K562 treated with DMSO at 1 percent for 12 hours (cell line): ENCODE results near the gene STRC. TPM values are rescaled to one million over a fixed set of nuclear protein-coding genes. Genes with fewer than 3 reads are reported as not detected.

Experiments
- total RNA-seq: library from RNA; unstranded; fragments of 300-600 nt; gene quantifications from 2 replicates; pipeline ENCODE4 v1.2.3, GENCODE V29; 2022; ENCODE audit not compliant: insufficient read depth

STRC gene
- not detected in 2 replicates for total RNA-seq

DNA sequence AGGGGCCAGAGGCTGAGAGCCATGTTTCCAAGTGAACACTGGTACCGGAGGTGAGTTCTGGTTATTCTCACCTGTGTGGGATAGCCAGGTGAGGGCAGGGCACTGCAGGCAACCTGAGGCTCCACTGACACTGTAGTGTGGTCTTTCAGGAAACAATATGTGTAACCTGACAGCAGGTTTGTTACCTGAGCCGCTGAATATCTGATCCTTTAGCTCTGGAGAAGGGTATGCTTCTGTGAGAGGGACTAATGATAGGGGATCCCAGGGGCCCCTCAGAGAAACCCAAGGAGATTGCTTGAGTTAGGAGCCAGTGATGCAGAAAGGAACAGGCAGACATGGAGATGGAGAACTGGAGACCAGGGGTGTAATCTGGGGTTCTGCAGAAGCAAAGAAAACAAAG is at the start of gene STRC:
Gene STRC, minus strand, starts transcription at position 101 of the 400 bp plus-strand sequence. Its CDS starts 78 bp downstream, at position 23.

DNA sequence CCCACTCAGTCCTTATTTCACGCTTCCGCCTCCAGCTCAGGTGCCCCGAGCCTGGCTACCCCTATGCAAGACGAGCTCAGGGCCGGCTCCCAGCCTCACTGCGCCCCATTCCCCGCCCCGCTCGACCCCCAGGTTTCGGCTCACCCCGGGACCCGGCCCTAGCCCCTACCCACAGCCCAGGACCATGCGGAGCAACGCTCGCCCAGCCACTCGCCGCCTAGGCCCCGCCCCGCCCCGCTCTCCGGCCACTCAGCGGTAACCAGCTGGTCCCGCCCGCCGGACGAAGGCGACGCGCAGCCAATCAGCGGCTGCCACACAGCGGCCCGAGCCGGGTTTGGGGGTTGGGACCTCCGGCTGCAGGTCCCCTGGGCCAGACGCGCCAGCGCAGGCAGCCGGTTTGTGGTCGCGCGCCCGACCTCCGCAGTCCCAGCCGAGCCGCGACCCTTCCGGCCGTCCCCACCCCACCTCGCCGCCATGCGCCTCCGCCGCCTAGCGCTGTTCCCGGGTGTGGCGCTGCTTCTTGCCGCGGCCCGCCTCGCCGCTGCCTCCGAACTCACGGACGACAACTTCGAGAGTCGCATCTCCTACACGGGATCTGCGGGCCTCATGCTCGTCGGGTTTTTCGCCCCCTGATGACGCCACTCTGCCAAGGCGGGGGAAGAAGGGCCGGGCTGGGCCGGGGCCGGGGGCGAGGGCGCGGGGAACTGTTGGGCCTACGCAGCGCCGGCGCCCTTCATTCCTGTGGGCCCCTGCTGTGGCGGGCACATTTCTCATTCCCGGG is 30.2 kb upstream of the STRC start, which contains the start of gene CATSPER2:
Gene CATSPER2, minus strand, starts transcription at position 196 of the 781 bp plus-strand sequence. CDS start 783 bp downstream, outside the sequence.

DNA sequence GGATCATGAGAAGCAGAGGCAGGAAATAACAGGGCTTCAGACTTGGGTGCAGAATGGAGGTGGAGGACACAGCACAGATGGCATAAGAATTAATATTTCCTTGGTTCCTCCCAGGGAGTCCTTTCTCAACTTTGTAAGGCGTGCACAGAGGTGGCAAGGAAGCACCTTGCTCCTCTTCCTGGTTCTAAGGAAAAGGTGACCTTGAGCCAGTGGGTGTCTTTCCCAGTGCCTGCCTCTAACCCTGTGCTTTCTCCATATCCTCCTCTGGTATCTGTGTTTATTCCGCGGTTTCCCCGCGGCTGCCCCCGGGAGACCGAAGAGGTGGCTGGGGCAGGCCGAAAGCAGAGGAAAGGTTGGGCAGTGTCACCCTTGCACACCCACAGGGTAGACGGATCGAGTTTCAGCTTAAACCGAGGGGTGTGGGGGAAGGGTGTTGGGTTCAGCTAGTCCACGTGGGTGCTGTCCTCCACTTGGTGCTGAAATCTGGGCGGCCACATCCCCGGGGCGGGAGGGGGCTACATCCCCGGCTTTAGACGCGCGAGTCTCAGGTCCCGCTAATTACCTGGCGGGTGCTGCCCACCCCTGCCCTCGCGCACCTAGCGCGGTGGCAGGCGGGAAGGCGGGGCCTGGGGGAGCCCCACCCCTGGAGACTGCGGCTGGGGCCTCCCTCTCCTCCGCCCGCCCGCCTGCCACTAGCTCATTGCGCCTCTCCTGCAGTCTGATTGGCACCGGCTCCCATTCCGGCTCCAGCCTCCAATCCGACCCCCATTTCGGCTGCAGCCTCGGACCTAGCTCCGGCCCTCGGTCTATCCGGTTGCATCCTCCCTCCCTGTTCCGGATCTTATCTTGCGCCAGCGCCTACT is 25.0 kb downstream of the STRC start, which contains the start of gene CKMT1B:
Gene CKMT1B, plus strand, starts transcription at position 700 of the 863 bp plus-strand sequence. CDS start 192 bp downstream, outside the sequence.

DNA sequence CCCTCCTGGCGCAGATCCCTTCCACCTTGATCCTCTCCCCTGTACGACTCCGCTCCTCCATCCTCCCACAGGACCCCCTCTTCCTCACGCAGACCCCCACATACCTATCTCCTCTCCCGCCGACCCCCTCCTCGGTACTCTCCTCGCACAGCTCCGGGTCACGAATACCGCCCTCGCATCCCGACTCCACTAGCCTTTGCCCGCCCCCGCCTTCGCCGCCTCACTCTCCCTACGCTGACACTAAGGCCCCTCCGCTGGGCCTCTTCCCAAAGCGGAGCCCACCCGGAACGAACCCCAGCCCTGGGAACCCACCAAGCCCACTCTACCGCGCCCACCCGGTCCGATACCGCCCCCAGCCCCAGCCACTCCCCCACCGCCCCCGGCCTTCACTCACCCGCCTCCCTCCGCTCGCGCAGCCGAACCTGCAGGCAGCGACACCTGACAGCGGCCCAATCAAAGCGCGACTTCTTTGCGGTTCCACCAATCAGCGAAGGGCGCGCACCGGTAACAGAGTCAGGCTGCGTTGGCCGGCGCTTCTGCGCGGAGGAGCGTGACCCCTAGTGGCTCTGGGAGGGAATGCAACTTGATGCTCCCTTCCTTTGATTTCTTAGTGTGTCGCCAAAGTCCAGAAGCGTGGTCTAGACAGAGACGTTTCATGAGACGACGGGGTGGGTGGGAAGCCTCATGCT is 28.7 kb downstream of the STRC start, which contains the start of gene PPIP5K1:
Gene PPIP5K1, minus strand, starts transcription at position 431 of the 689 bp plus-strand sequence. CDS start 5,704 bp downstream, outside the sequence.

Other genes starting within 250 kb of the STRC start
- gene ZSCAN29, start 247.8 kb downstream of the STRC start, total RNA-seq = 5.3 and 33.9 TPM in 2 replicates
- gene TUBGCP4, start 247.7 kb downstream of the STRC start, total RNA-seq = 8.3 and 38.2 TPM in 2 replicates
- gene TP53BP1, start 125.6 kb downstream of the STRC start, total RNA-seq = 13.5 and 29.2 TPM in 2 replicates
- gene MAP1A, start 101.2 kb downstream of the STRC start, total RNA-seq = 4.0 and 17.7 TPM in 2 replicates
- gene PPIP5K1, start 28.6 kb downstream of the STRC start, total RNA-seq = 6.9 and 29.3 TPM in 2 replicates
- gene CKMT1B, start 24.8 kb downstream of the STRC start, total RNA-seq = 2.2 TPM in 1 of 2 replicates, not detected in the other
- 0.58 and 2.7 TPM in 2 replicates for gene CATSPER2, start 30.0 kb upstream of the STRC start, total RNA-seq
- 0.93 and 1.1 TPM in 2 replicates for gene CKMT1A, start 75.1 kb upstream of the STRC start, total RNA-seq
- 132 and 207 TPM in 2 replicates for gene PDIA3, start 127.6 kb upstream of the STRC start, total RNA-seq
- 2.3 and 3.1 TPM in 2 replicates for gene ELL3, start 158.2 kb upstream of the STRC start, total RNA-seq
- gene SERF2, start 173.5 kb upstream of the STRC start, total RNA-seq = 405 and 648 TPM in 2 replicates
- 1.3 TPM in 1 of 2 replicates, not detected in the other for gene SERINC4, start 181.4 kb upstream of the STRC start, total RNA-seq
- gene HYPK, start 181.8 kb upstream of the STRC start, total RNA-seq = 1.3 and 5.1 TPM in 2 replicates
- 35.4 and 54.5 TPM in 2 replicates for gene MFAP1, start 205.9 kb upstream of the STRC start, total RNA-seq
- gene WDR76, start 208.2 kb upstream of the STRC start, total RNA-seq = 12.0 and 26.7 TPM in 2 replicates